Measurements from ENCODE around the gene AAGAB. TPM values are rescaled to one million over a fixed set of nuclear protein-coding genes. Genes with fewer than 3 reads are reported as not detected.
"Not testable (repeated sequence)": the region's sequence is repeated elsewhere in the genome, so short reads cannot be mapped to it uniquely, and the experiment has no call there.

The AAGAB gene
- total RNA-seq, 2 experiments from 2014 or later: 42.6 to 51.2 TPM

DNA sequence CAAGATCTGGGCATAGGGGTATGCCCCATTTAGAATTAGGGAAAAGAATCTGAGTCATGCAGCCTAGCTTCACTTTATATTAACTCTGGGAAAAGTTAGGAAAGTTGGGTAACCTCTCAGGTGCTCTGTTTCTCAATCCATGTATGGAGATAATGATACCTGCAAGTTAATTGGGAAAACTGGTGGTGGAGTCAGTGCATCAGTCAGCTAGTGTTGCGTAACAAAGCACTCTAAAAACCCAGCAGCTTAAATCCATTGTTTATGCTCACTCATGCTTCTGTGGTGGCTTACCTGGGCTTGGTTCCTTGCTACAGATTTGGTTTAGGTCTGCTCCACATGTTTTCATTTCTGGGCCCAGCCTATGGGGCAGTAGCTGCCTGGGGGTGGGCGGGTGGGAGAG, 98.0 kb downstream of the AAGAB start:
- Mint-ChIP-seq H3K4me3 (no peak overlapping the region), H3K36me3 (ENCODE audit: low read depth) (peaks cover 18% of the 10 kb centered on the region)

DNA sequence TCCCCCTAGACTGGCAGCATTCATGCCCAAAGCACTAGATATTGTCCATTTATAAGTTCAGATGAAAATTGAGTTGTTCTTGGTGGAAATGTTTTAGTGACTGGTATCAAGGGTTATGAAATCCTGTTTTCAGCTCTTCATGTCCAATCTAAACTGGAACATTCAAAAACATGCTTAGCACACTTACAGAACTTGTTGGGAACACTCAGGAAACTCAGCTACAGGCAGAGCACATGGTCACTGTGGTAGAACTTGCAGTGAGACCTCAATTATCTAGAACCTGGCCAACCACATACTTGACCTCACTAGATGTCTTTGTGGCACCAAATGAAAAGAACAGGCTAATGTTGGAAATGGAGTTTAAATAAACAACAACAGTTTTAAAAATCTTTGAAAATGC, 100.2 kb downstream of the AAGAB start:
- ChIA-PET POLR2A (interaction anchor here (1.2 kb wide), 1 partner anchor 7 kb away, joined by 3 read pairs; no protein-coding TSS in a partner anchor), CTCF (no interaction called here)
- no peak for DNase-seq
- Mint-ChIP-seq H3K27me3 (no peaks in the 10 kb centered on the region), H3K9me3 (no peaks in the 10 kb centered on the region), H3K4me1 (ENCODE audit: low read depth) (peaks cover 44% of the 10 kb centered on the region), H3K27ac (no peak overlapping the region), H3K4me3 (no peak overlapping the region), H3K36me3 (ENCODE audit: low read depth) (peaks cover 18% of the 10 kb centered on the region)
- TF ChIP-seq, protein P1, sequence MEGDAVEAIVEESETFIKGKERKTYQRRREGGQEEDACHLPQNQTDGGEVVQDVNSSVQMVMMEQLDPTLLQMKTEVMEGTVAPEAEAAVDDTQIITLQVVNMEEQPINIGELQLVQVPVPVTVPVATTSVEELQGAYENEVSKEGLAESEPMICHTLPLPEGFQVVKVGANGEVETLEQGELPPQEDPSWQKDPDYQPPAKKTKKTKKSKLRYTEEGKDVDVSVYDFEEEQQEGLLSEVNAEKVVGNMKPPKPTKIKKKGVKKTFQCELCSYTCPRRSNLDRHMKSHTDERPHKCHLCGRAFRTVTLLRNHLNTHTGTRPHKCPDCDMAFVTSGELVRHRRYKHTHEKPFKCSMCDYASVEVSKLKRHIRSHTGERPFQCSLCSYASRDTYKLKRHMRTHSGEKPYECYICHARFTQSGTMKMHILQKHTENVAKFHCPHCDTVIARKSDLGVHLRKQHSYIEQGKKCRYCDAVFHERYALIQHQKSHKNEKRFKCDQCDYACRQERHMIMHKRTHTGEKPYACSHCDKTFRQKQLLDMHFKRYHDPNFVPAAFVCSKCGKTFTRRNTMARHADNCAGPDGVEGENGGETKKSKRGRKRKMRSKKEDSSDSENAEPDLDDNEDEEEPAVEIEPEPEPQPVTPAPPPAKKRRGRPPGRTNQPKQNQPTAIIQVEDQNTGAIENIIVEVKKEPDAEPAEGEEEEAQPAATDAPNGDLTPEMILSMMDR (IDR thresholded peaks at IDR 0.05): no peak
- intact Hi-C loops (cut with micrococcal nuclease): no loop called here
- no peak for ATAC-seq

More for the DNA sequence above, 98.0 kb downstream of the AAGAB start:
- ATAC-seq: no peak
- ChIA-PET POLR2A (interaction anchor here (0.7 kb wide), 1 partner anchor 22 kb away, joined by 3 read pairs; no protein-coding TSS in a partner anchor), CTCF (no interaction called here)
- TF ChIP-seq, protein P1 (IDR thresholded peaks at IDR 0.05): no peak
- no peaks in the 10 kb centered on the region for H3K9me3 Mint-ChIP-seq
- no peak overlapping the region for H3K27ac Mint-ChIP-seq
- intact Hi-C loops (cut with micrococcal nuclease): no loop called here
- peaks cover 31% of the 10 kb centered on the region for H3K4me1 Mint-ChIP-seq (ENCODE audit: low read depth)
- H3K27me3 Mint-ChIP-seq: no peaks in the 10 kb centered on the region
- DNase-seq: no peak

DNA sequence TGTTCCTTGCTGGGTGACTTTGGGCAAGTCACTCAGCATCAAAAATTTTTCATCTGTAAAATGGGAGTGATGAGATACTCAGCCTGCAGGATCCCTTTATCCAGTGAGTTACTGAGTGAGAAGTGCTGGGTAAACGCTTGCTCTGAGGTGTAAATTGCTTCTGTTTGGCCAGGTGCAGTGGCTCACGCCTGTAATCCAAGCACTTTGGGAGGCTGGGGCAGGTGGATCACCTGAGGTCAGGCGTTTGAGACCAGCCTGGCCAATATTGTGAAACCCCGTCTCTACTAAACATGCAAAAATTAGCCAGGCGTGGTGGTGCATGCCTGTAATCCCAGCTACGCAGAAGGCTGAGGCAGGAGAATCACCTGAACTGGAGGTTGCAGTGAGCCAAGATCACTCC, 101.4 kb downstream of the AAGAB start:
- intact Hi-C loops (cut with micrococcal nuclease); CTCF ChIA-PET; H3K9me3 Mint-ChIP-seq; ATAC-seq; H3K27me3 Mint-ChIP-seq; DNase-seq; H3K27ac Mint-ChIP-seq; H3K4me3 Mint-ChIP-seq: not testable (repeated sequence)
- POLR2A ChIA-PET: interaction anchor here (0.9 kb wide), 2 partner anchors 8 to 19 kb away, joined by 3 to 4 read pairs; no protein-coding TSS in a partner anchor
- Mint-ChIP-seq H3K36me3 (ENCODE audit: low read depth) (peaks cover 18% of the 10 kb centered on the region), H3K4me1 (ENCODE audit: low read depth) (peaks cover 57% of the 10 kb centered on the region)

DNA sequence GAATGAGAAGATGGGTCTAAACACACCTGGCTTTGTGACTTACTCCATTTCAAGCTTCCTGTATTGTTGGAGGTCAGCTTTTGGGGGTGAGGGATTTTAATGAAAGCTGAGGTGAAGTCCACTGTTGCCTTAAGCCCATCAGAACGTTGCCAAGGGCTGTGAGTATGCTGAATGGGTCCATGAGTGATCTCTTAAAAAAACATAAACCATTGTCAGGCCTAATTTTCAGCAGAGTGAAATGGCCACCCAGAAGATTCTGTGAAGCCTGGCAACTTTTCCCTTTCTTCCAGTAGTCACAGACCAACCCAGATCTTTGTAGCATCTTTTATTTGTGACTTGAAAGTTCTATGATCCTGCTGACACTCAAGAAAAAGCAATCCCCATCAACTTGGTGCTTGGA, 102.0 kb downstream of the AAGAB start:
- no peak for ATAC-seq
- H3K4me3 Mint-ChIP-seq: no peak overlapping the region
- no peaks in the 10 kb centered on the region for H3K27me3 Mint-ChIP-seq
- POLR2A ChIA-PET: interaction anchor here (0.9 kb wide), 2 partner anchors 9 to 18 kb away, joined by 3 to 4 read pairs; no protein-coding TSS in a partner anchor
- CTCF ChIA-PET: no interaction called here
- TF ChIP-seq, protein P1 (IDR thresholded peaks at IDR 0.05): no peak
- intact Hi-C loops (cut with micrococcal nuclease): no loop called here
- H3K4me1 Mint-ChIP-seq (ENCODE audit: low read depth): peaks cover 58% of the 10 kb centered on the region
- peaks cover 17% of the 10 kb centered on the region for H3K36me3 Mint-ChIP-seq (ENCODE audit: low read depth)
- no peak overlapping the region for H3K27ac Mint-ChIP-seq
- no peak for DNase-seq
- no peaks in the 10 kb centered on the region for H3K9me3 Mint-ChIP-seq

Other genes starting within 250 kb of the AAGAB start
- gene SMAD3, start 189.1 kb downstream of the AAGAB start, total RNA-seq: 10 to 100 TPM; 22.3 to 24.7 TPM
- gene IQCH, start 125 bp upstream of the AAGAB start, total RNA-seq: 1 to 10 TPM; 1.2 to 1.7 TPM

All from activated CD8-positive, alpha-beta T cell treated with anti-CD3 and anti-CD28 coated beads for 36 hours (primary cell).